ENCODE measurements around the gene GSG1L.

The GSG1L gene

GRCh38 chr16:28003923-28004322 lies 59.6 kb downstream of the GSG1L start:
- H3K4me1 Mint-ChIP-seq, result no peaks in the 10 kb centered on the region
- H3K27me3 Mint-ChIP-seq, result peaks cover 3% of the 10 kb centered on the region
- DNase-seq (ENCODE audit: low spot score in 2 of 2), result no peak
- ATAC-seq (ENCODE audit: low read depth), result no peak
- H3K36me3 Mint-ChIP-seq, result no peaks in the 10 kb centered on the region
- H3K27ac Mint-ChIP-seq, result no peak overlapping the region
- H3K4me3 Mint-ChIP-seq, result no peak overlapping the region
- H3K9me3 Mint-ChIP-seq, result no peaks in the 10 kb centered on the region

GRCh38 chr16:28003021-28003865 lies 60.3 kb downstream of the GSG1L start:
- ATAC-seq (ENCODE audit: low read depth), result no peak
- peaks cover under 1% of the 10 kb centered on the region for H3K27me3 Mint-ChIP-seq
- no peak for DNase-seq (ENCODE audit: low spot score in 2 of 2)
- no peaks in the 10 kb centered on the region for H3K4me1 Mint-ChIP-seq
- H3K27ac Mint-ChIP-seq, result no peak overlapping the region
- no peaks in the 10 kb centered on the region for H3K36me3 Mint-ChIP-seq
- no peaks in the 10 kb centered on the region for H3K9me3 Mint-ChIP-seq
- H3K4me3 Mint-ChIP-seq, result no peak overlapping the region

- DNase-seq (ENCODE audit: low spot score in 2 of 2) (no peak), ATAC-seq (ENCODE audit: low read depth) (no peak)
- no peaks in the 10 kb centered on the region for H3K9me3 Mint-ChIP-seq
- H3K36me3 Mint-ChIP-seq, result peaks cover 2% of the 10 kb centered on the region
- no peak overlapping the region for H3K27ac Mint-ChIP-seq
- H3K4me1 Mint-ChIP-seq, result no peaks in the 10 kb centered on the region
- H3K27me3 Mint-ChIP-seq, result no peaks in the 10 kb centered on the region
- no peak overlapping the region for H3K4me3 Mint-ChIP-seq
Measured at GRCh38 chr16:28001642-28002041, 61.9 kb downstream of the GSG1L start.

GRCh38 chr16:28001184-28001583 lies 62.3 kb downstream of the GSG1L start:
- Mint-ChIP-seq H3K27me3 (no peaks in the 10 kb centered on the region), H3K27ac (no peak overlapping the region), H3K4me3 (no peak overlapping the region), H3K4me1 (no peaks in the 10 kb centered on the region), H3K36me3 (peaks cover 2% of the 10 kb centered on the region), H3K9me3 (no peaks in the 10 kb centered on the region)
- ATAC-seq (ENCODE audit: low read depth), result no peak
- DNase-seq (ENCODE audit: low spot score in 2 of 2), result no peak

- ATAC-seq (ENCODE audit: low read depth) (no peak), DNase-seq (ENCODE audit: low spot score in 2 of 2) (no peak)
- H3K9me3 Mint-ChIP-seq, result no peaks in the 10 kb centered on the region
- H3K36me3 Mint-ChIP-seq, result peaks cover 2% of the 10 kb centered on the region
- H3K4me3 Mint-ChIP-seq, result no peak overlapping the region
- H3K27ac Mint-ChIP-seq, result no peak overlapping the region
- no peaks in the 10 kb centered on the region for H3K4me1 Mint-ChIP-seq
- H3K27me3 Mint-ChIP-seq, result peaks cover 3% of the 10 kb centered on the region
Measured at GRCh38 chr16:28000314-28001169, 63.0 kb downstream of the GSG1L start.

GRCh38 chr16:27999687-28000086 lies 63.8 kb downstream of the GSG1L start:
- Mint-ChIP-seq H3K27me3 (peaks cover 3% of the 10 kb centered on the region), H3K27ac (no peak overlapping the region), H3K36me3 (peaks cover 2% of the 10 kb centered on the region), H3K4me1 (no peaks in the 10 kb centered on the region), H3K4me3 (no peak overlapping the region), H3K9me3 (no peaks in the 10 kb centered on the region)
- no peak for ATAC-seq (ENCODE audit: low read depth)
- DNase-seq (ENCODE audit: low spot score in 2 of 2), result no peak

GRCh38 chr16:27995378-27995777 lies 68.1 kb downstream of the GSG1L start:
- no peak overlapping the region for H3K4me3 Mint-ChIP-seq

GRCh38 chr16:27994686-27995085 lies 68.8 kb downstream of the GSG1L start:
- peaks cover 4% of the 10 kb centered on the region for H3K27me3 Mint-ChIP-seq
- DNase-seq (ENCODE audit: low spot score in 2 of 2) (no peak), ATAC-seq (ENCODE audit: low read depth) (no peak)
- no peak overlapping the region for H3K27ac Mint-ChIP-seq
- no peak overlapping the region for H3K4me3 Mint-ChIP-seq
- peaks cover 4% of the 10 kb centered on the region for H3K9me3 Mint-ChIP-seq
- no peaks in the 10 kb centered on the region for H3K4me1 Mint-ChIP-seq
- peaks cover 5% of the 10 kb centered on the region for H3K36me3 Mint-ChIP-seq

More at GRCh38 chr16:27995378-27995777, 68.1 kb downstream of the GSG1L start:
- Mint-ChIP-seq H3K36me3 (peaks cover 5% of the 10 kb centered on the region), H3K27ac (no peak overlapping the region), H3K4me1 (no peaks in the 10 kb centered on the region), H3K27me3 (peaks cover 4% of the 10 kb centered on the region), H3K9me3 (peaks cover 4% of the 10 kb centered on the region)
- DNase-seq (ENCODE audit: low spot score in 2 of 2) (no peak), ATAC-seq (ENCODE audit: low read depth) (no peak)

GRCh38 chr16:27993587-27993986 lies 69.9 kb downstream of the GSG1L start:
- H3K4me1 Mint-ChIP-seq, result no peaks in the 10 kb centered on the region
- peaks cover 4% of the 10 kb centered on the region for H3K9me3 Mint-ChIP-seq
- H3K27ac Mint-ChIP-seq, result no peak overlapping the region
- no peak overlapping the region for H3K4me3 Mint-ChIP-seq
- H3K36me3 Mint-ChIP-seq, result peaks cover 5% of the 10 kb centered on the region
- H3K27me3 Mint-ChIP-seq, result peaks cover 4% of the 10 kb centered on the region
- ATAC-seq (ENCODE audit: low read depth), result no peak
- no peak for DNase-seq (ENCODE audit: low spot score in 2 of 2)

- peaks cover 2% of the 10 kb centered on the region for H3K36me3 Mint-ChIP-seq
- DNase-seq (ENCODE audit: low spot score in 2 of 2), result no peak
- peaks cover 4% of the 10 kb centered on the region for H3K27me3 Mint-ChIP-seq
- no peak overlapping the region for H3K4me3 Mint-ChIP-seq
- ATAC-seq (ENCODE audit: low read depth), result no peak
- H3K27ac Mint-ChIP-seq, result no peak overlapping the region
- no peaks in the 10 kb centered on the region for H3K4me1 Mint-ChIP-seq
- H3K9me3 Mint-ChIP-seq, result peaks cover 4% of the 10 kb centered on the region
Measured at GRCh38 chr16:27991876-27992275, 71.6 kb downstream of the GSG1L start.

- H3K36me3 Mint-ChIP-seq, result no peaks in the 10 kb centered on the region
- ATAC-seq (ENCODE audit: low read depth), result no peak
- no peaks in the 10 kb centered on the region for H3K9me3 Mint-ChIP-seq
Measured at GRCh38 chr16:27985981-27986380, 77.5 kb downstream of the GSG1L start.

GRCh38 chr16:27984121-27984520 lies 79.4 kb downstream of the GSG1L start:
- DNase-seq (ENCODE audit: low spot score in 2 of 2) (no peak), ATAC-seq (ENCODE audit: low read depth) (no peak)
- Mint-ChIP-seq H3K4me3 (no peak overlapping the region), H3K27ac (no peak overlapping the region), H3K4me1 (peaks cover 3% of the 10 kb centered on the region), H3K36me3 (peaks cover 2% of the 10 kb centered on the region), H3K27me3 (peaks cover 9% of the 10 kb centered on the region), H3K9me3 (no peaks in the 10 kb centered on the region)

More at GRCh38 chr16:27985981-27986380, 77.5 kb downstream of the GSG1L start:
- no peak for DNase-seq (ENCODE audit: low spot score in 2 of 2)
- peaks cover 6% of the 10 kb centered on the region for H3K27me3 Mint-ChIP-seq
- no peaks in the 10 kb centered on the region for H3K4me1 Mint-ChIP-seq
- H3K4me3 Mint-ChIP-seq, result no peak overlapping the region
- H3K27ac Mint-ChIP-seq, result no peak overlapping the region

GRCh38 chr16:27983244-27983643 lies 80.3 kb downstream of the GSG1L start:
- peaks cover 3% of the 10 kb centered on the region for H3K4me1 Mint-ChIP-seq
- H3K27me3 Mint-ChIP-seq, result peaks cover 9% of the 10 kb centered on the region
- H3K36me3 Mint-ChIP-seq, result peaks cover 2% of the 10 kb centered on the region
- DNase-seq (ENCODE audit: low spot score in 2 of 2), result no peak
- no peak overlapping the region for H3K27ac Mint-ChIP-seq
- no peaks in the 10 kb centered on the region for H3K9me3 Mint-ChIP-seq
- H3K4me3 Mint-ChIP-seq, result no peak overlapping the region
- no peak for ATAC-seq (ENCODE audit: low read depth)

- Mint-ChIP-seq H3K4me1 (peaks cover 3% of the 10 kb centered on the region), H3K27ac (no peak overlapping the region), H3K4me3 (no peak overlapping the region), H3K9me3 (no peaks in the 10 kb centered on the region), H3K27me3 (peaks cover 11% of the 10 kb centered on the region), H3K36me3 (peaks cover 2% of the 10 kb centered on the region)
- ATAC-seq (ENCODE audit: low read depth) (no peak), DNase-seq (ENCODE audit: low spot score in 2 of 2) (no peak)
Measured at GRCh38 chr16:27982184-27982583, 81.3 kb downstream of the GSG1L start.

All from memory B cell (primary cell).